OCI-LY1 (cell line): Measurements from ENCODE around the gene S100A5.

Source experiments
- EZH2 ChIP-seq: fragments of 200-600 bp; sonication (generic), shearing (Covaris generic); IDR thresholded peaks from 2 replicates; pipeline ENCODE4 v1.8.0; 2017; ENCODE audit warnings: borderline replicate concordance, mixed run types, mild to moderate bottlenecking, antibody characterized with exemption, low read length, moderate library complexity, mixed read lengths
- TF ChIP-seq, protein P1 (sequence below): fragments of 200-600 bp; sonication (generic), shearing (Covaris generic); IDR thresholded peaks from 2 replicates; pipeline ENCODE4 v1.5.1; 2017; ENCODE audit warnings: mild to moderate bottlenecking, antibody characterized with exemption, low read length, moderate library complexity, mixed read lengths

GRCh38 chr1:153534226-153534924 lies 6.4 kb downstream of the S100A5 start:
- TF ChIP-seq, protein P1, sequence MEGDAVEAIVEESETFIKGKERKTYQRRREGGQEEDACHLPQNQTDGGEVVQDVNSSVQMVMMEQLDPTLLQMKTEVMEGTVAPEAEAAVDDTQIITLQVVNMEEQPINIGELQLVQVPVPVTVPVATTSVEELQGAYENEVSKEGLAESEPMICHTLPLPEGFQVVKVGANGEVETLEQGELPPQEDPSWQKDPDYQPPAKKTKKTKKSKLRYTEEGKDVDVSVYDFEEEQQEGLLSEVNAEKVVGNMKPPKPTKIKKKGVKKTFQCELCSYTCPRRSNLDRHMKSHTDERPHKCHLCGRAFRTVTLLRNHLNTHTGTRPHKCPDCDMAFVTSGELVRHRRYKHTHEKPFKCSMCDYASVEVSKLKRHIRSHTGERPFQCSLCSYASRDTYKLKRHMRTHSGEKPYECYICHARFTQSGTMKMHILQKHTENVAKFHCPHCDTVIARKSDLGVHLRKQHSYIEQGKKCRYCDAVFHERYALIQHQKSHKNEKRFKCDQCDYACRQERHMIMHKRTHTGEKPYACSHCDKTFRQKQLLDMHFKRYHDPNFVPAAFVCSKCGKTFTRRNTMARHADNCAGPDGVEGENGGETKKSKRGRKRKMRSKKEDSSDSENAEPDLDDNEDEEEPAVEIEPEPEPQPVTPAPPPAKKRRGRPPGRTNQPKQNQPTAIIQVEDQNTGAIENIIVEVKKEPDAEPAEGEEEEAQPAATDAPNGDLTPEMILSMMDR = no peak
- TF ChIP-seq EZH2 = no peak
